AG09309 (cell line): Measurements from ENCODE around the gene POP5.

Source experiments
- DNase-seq: peaks from one replicate; pipeline ENCODE4 v3.0.0-alpha.2; 2010; ENCODE audit warnings: low read depth
- H3K4me3 ChIP-seq: 2 replicates; pipeline ENCODE4 v1.5.1; 2011; ENCODE audit warnings: mild to moderate bottlenecking, low read depth, low read length, moderate library complexity; ENCODE audit not compliant: control insufficient read depth
- CTCF ChIP-seq: IDR thresholded peaks from 2 replicates; pipeline ENCODE4 v1.5.1; 2011; ENCODE audit warnings: mild to moderate bottlenecking, low read depth, low read length, inconsistent platforms; ENCODE audit not compliant: insufficient read depth, control insufficient read depth; ENCODE audit errors: missing control alignments

Gene POP5

GRCh38 chr12:120588948-120589930, 8.0 kb upstream of the POP5 start:
- H3K4me3 ChIP-seq: no peak overlapping the region
- no peak for TF ChIP-seq CTCF
- no peak for DNase-seq

GRCh38 chr12:120588371-120588770, 7.2 kb upstream of the POP5 start:
- TF ChIP-seq CTCF: no peak
- H3K4me3 ChIP-seq: no peak overlapping the region
- no peak for DNase-seq

GRCh38 chr12:120586860-120587259, 5.7 kb upstream of the POP5 start:
- no peak for TF ChIP-seq CTCF
- no peak overlapping the region for H3K4me3 ChIP-seq
- DNase-seq: no peak

- no peak for TF ChIP-seq CTCF
- no peak overlapping the region for H3K4me3 ChIP-seq
- no peak for DNase-seq
These were observed 5.0 kb upstream of the POP5 start for GRCh38 chr12:120586206-120586605.

- DNase-seq: no peak
- peak overlapping the region; percentile 27 for H3K4me3 ChIP-seq
- TF ChIP-seq CTCF: peak; percentile 36
These were observed 3.3 kb upstream of the POP5 start for GRCh38 chr12:120584343-120585149.

- peak; percentile 96 for TF ChIP-seq CTCF
- no peak overlapping the region; the same call in 1 of the 2 replicates for H3K4me3 ChIP-seq
- DNase-seq: no peak
These were observed 2.4 kb upstream of the POP5 start for GRCh38 chr12:120583478-120584030.
